Measurements from ENCODE around the gene LMTK3. TPM values are rescaled to one million over a fixed set of nuclear protein-coding genes. Genes with fewer than 3 reads are reported as not detected.

LMTK3 gene
- total and polyA plus RNA-seq, 8 donors, result 2.3 to 7.7 (median 3.1) TPM

GRCh38 chr19:48547722-48548121, 36.1 kb upstream of the LMTK3 start:
- H3K4me3 ChIP-seq, result no peak overlapping the region
- H3K4me1 ChIP-seq, result no peaks in the 10 kb centered on the region
- H3K36me3 ChIP-seq, result no peaks in the 10 kb centered on the region
- TF ChIP-seq CTCF (IDR thresholded peaks at IDR 0.05), result no peak
- no peaks in the 10 kb centered on the region for H3K27me3 ChIP-seq
- ATAC-seq (no peak), FAIRE-seq (peak; percentile 98), DNase-seq (no peak)
- WGBS, 2 donors, result 63 to 80% methylated on average over 1 of the region's 1 CpG
- no peak overlapping the region for H3K27ac ChIP-seq
- no peaks in the 10 kb centered on the region for H3K9me3 ChIP-seq
- intact Hi-C loops (cut with DNase I), result no loop called here

- H3K4me3 ChIP-seq, result no peak overlapping the region
- FAIRE-seq, result no peak
- 63 to 64% methylated on average over 23 to 25 of the region's 25 CpGs for WGBS, 2 donors
These were observed 33.5 kb upstream of the LMTK3 start for GRCh38 chr19:48544856-48545750.

GRCh38 chr19:48543121-48543710, 31.6 kb upstream of the LMTK3 start:
- no peaks in the 10 kb centered on the region for H3K4me1 ChIP-seq
- no peak overlapping the region for H3K4me3 ChIP-seq
- H3K9me3 ChIP-seq, result no peaks in the 10 kb centered on the region
- peak; percentile 33 to 62 (median 47) for DNase-seq
- no peaks in the 10 kb centered on the region for H3K27me3 ChIP-seq
- no peaks in the 10 kb centered on the region for H3K36me3 ChIP-seq
- intact Hi-C loops (cut with DNase I), result no loop called here
- no peak for FAIRE-seq
- ATAC-seq, result peak; percentile 43 to 93 (median 82)
- no peak overlapping the region for H3K27ac ChIP-seq
- 13 to 18% methylated on average over 18 to 19 of the region's 19 CpGs for WGBS, 2 donors
- TF ChIP-seq CTCF (IDR thresholded peaks at IDR 0.05), result no peak

More at GRCh38 chr19:48544856-48545750, 33.5 kb upstream of the LMTK3 start:
- no peaks in the 10 kb centered on the region for H3K4me1 ChIP-seq
- DNase-seq, result no peak
- H3K36me3 ChIP-seq, result no peaks in the 10 kb centered on the region
- no peaks in the 10 kb centered on the region for H3K9me3 ChIP-seq
- no peaks in the 10 kb centered on the region for H3K27me3 ChIP-seq
- no peak for TF ChIP-seq CTCF (IDR thresholded peaks at IDR 0.05)
- ATAC-seq, result no peak
- no peak overlapping the region for H3K27ac ChIP-seq
- intact Hi-C loops (cut with DNase I), result no loop called here

GRCh38 chr19:48541813-48542212, 30.2 kb upstream of the LMTK3 start:
- no peak overlapping the region for H3K27ac ChIP-seq
- intact Hi-C loops (cut with DNase I), result no loop called here
- TF ChIP-seq CTCF (IDR thresholded peaks at IDR 0.05), result no peak
- DNase-seq, result peak in 1 of 6 donors; percentile 6
- H3K4me3 ChIP-seq, result no peak overlapping the region
- H3K9me3 ChIP-seq, result no peaks in the 10 kb centered on the region
- no peaks in the 10 kb centered on the region for H3K36me3 ChIP-seq
- ATAC-seq, result no peak
- WGBS, 2 donors, result 71 to 86% methylated on average over 6 of the region's 6 CpGs
- FAIRE-seq, result no peak
- no peaks in the 10 kb centered on the region for H3K27me3 ChIP-seq
- H3K4me1 ChIP-seq, result no peaks in the 10 kb centered on the region

- WGBS, 2 donors, result 47 to 66% methylated on average over 7 of the region's 7 CpGs
- H3K27ac ChIP-seq, result no peak overlapping the region
- H3K4me3 ChIP-seq, result no peak overlapping the region
- DNase-seq, result peak in 1 of 6 donors; percentile 3
- TF ChIP-seq CTCF (IDR thresholded peaks at IDR 0.05), result no peak
- no peak for ATAC-seq
- H3K9me3 ChIP-seq, result no peaks in the 10 kb centered on the region
- H3K27me3 ChIP-seq, result no peaks in the 10 kb centered on the region
- no peaks in the 10 kb centered on the region for H3K36me3 ChIP-seq
- intact Hi-C loops (cut with DNase I), result no loop called here
- H3K4me1 ChIP-seq, result no peaks in the 10 kb centered on the region
- no peak for FAIRE-seq
These were observed 28.5 kb upstream of the LMTK3 start for GRCh38 chr19:48540110-48540509.

All from pancreas (tissue), 10 donors.